ENCODE data around the gene LILRB1.

- no peak for TF ChIP-seq CTCF (IDR thresholded peaks at IDR 0.05; ENCODE audit: insufficient read depth, low read length, poor library complexity, severe bottlenecking)
- TF ChIP-seq EZH2phosphoT487 (conservative IDR thresholded peaks at IDR 0.05; ENCODE audit: low read length) = no peak
Observed at GRCh38 chr19:54665530-54665929, 35.2 kb downstream of the LILRB1 start.

Data from SU-DHL-6 (cell line).